ENCODE measurements around the gene DTNA.

Gene DTNA

DNA sequence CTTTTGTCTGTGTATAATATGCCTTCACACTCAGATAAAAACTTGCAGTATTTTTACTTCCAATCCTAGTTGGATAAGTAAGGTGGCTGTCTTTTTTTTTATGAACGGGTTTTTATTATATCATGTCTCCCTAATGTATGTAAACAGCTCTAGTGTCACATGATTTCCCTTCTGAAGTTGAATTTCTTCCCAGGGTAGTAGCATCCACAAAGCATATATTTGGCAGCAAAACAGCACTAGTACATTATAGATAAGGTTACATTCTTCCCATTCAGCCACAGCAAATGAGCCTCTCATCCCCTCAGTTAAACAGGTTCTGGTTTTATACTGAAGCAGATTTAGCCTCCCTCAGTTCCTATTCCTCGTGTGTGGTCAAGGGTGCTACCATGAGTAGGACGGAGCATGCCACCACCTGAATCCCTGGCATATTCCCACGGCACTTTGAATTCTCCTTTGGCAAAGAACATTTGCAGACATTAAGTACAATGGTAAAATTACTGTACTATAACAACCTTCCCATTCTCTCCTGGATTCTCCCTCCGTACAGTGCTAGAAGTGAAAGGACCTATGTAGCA, 15.4 kb upstream of the DTNA start:
- H3K4me3 ChIP-seq (ENCODE audit: control insufficient read depth, low read depth, low read length) = no peak overlapping the region
- TF ChIP-seq, protein P1, sequence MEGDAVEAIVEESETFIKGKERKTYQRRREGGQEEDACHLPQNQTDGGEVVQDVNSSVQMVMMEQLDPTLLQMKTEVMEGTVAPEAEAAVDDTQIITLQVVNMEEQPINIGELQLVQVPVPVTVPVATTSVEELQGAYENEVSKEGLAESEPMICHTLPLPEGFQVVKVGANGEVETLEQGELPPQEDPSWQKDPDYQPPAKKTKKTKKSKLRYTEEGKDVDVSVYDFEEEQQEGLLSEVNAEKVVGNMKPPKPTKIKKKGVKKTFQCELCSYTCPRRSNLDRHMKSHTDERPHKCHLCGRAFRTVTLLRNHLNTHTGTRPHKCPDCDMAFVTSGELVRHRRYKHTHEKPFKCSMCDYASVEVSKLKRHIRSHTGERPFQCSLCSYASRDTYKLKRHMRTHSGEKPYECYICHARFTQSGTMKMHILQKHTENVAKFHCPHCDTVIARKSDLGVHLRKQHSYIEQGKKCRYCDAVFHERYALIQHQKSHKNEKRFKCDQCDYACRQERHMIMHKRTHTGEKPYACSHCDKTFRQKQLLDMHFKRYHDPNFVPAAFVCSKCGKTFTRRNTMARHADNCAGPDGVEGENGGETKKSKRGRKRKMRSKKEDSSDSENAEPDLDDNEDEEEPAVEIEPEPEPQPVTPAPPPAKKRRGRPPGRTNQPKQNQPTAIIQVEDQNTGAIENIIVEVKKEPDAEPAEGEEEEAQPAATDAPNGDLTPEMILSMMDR (IDR thresholded peaks at IDR 0.05; ENCODE audit: control insufficient read depth, insufficient read depth, low read depth, low read length, missing control alignments) = no peak
- no peak for DNase-seq (ENCODE audit: low read depth)

DNA sequence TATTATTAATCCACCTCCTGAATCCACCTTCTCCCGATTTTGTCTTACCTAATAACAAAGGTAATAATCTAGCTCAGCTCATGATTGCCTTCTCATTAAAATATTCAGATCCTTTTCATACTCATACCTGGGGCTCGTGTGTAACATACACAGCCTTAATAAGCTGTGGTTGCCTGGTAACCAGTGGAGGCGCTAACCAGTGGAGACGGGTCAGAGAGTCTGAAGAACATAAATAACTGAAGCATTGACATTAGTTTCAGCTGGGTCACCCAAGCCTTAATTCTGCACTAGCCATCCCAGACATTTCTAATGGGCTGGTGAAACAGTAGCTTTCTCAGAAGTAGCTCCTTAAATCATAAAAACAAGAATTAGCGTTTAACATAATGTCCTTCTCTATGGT, 14.8 kb upstream of the DTNA start:
- no peak overlapping the region for H3K4me3 ChIP-seq (ENCODE audit: control insufficient read depth, low read depth, low read length)
- TF ChIP-seq, protein P1 (IDR thresholded peaks at IDR 0.05; ENCODE audit: control insufficient read depth, insufficient read depth, low read depth, low read length, missing control alignments) = no peak
- no peak for DNase-seq (ENCODE audit: low read depth)

DNA sequence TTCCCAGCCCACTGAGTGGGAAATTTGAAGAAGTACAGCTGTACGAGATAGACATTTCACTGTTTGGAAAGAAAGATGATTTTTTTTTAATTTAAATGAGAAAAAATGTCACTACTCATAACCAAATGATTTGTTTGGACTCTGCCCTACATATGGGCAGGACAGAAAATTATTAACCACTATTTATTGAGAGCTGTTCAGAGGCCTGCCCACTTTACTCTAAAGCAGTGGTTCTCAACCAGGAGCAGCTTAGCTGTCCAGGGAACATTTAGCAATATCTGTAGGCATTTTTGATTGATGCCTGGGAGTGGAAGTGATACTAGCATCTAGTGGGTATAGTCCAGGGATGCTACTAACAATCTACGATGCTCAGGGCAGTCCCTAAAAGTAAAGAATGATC, 13.4 kb upstream of the DTNA start:
- no peak overlapping the region for H3K4me3 ChIP-seq (ENCODE audit: control insufficient read depth, low read depth, low read length)
- TF ChIP-seq, protein P1 (IDR thresholded peaks at IDR 0.05; ENCODE audit: control insufficient read depth, insufficient read depth, low read depth, low read length, missing control alignments) = no peak
- DNase-seq (ENCODE audit: low read depth) = no peak

DNA sequence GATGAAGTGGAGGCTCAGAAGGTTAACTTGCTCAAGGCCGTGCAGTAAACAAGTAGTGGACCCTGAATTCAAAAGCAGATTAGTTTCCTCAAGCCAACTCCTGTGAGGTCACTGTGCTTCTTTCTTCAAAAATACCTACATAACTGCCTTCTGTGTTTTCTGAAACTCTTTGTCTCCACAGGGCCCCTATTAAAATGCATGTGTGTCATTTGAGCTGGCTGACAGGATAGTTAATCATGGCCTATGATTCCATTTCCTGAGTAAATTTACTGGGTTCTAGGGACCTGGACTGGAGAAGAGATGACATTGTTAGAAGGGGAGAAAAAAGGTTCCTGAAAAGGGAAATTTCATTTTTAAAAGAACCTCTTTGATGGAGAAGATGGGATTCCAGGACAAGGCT, 12.9 kb upstream of the DTNA start:
- no peak for DNase-seq (ENCODE audit: low read depth)
- no peak overlapping the region for H3K4me3 ChIP-seq (ENCODE audit: control insufficient read depth, low read depth, low read length)
- TF ChIP-seq, protein P1 (IDR thresholded peaks at IDR 0.05; ENCODE audit: control insufficient read depth, insufficient read depth, low read depth, low read length, missing control alignments) = no peak

DNA sequence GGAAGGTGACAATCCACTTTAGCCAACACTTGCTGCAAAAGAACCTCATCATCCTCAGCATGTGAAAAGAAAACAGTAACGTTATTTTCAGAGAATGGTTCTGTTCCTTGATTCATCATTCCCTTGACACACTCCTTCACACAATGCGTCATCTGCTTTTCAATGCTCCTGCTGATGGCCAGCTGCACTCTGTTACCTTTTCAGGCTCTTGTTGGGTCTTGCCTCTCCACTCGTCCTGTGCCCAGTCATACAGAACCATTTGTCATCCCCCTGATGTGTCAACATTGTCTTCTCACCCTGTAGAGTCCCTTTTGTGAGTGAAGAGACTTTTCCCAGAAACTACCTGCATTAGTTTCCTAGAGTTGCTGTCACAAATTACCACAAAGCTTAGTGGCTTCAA, 12.2 kb upstream of the DTNA start:
- TF ChIP-seq, protein P1 (IDR thresholded peaks at IDR 0.05; ENCODE audit: control insufficient read depth, insufficient read depth, low read depth, low read length, missing control alignments) = no peak
- no peak overlapping the region for H3K4me3 ChIP-seq (ENCODE audit: control insufficient read depth, low read depth, low read length)
- no peak for DNase-seq (ENCODE audit: low read depth)

DNA sequence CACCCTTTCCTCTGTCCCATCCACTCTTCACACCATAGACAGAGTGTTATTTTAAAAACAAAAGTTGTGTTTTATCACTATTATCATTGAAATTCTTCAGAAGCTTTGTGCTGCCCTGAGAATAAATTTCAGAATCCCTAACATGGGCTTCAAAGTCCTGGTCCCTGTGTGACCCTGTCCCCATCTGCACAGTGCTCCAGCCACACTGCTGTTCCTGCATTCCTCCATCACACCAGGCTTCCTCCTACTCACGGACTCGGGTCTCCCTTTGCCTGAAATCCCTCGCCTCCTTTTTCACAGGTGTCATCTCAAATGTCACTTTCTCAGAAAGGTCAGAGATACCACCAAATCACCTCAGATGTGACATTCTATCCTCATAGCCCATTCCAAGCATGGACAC, 8.2 kb upstream of the DTNA start:
- DNase-seq (ENCODE audit: low read depth) = no peak
- no peak overlapping the region for H3K4me3 ChIP-seq (ENCODE audit: control insufficient read depth, low read depth, low read length)
- TF ChIP-seq, protein P1 (IDR thresholded peaks at IDR 0.05; ENCODE audit: control insufficient read depth, insufficient read depth, low read depth, low read length, missing control alignments) = no peak

DNA sequence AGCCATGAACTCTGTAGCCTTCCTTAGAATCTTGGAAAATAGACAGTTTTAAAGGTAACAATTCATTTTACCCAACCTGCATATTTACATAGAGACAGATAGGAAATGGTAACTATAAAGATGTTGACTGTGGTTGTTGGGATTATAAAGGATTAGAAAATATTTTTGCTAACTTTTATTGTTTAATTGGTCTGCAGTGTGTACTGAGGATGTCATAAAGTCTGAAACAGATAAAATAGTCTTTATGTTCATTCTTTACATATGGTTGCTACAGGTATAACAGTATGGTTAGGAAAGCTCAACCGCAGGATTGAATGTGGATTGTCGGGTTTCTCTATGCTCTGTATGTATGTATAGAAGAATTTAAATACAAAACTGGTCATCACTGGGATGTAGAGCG, 7.3 kb upstream of the DTNA start:
- H3K4me3 ChIP-seq (ENCODE audit: control insufficient read depth, low read depth, low read length) = no peak overlapping the region
- DNase-seq (ENCODE audit: low read depth) = no peak
- TF ChIP-seq, protein P1 (IDR thresholded peaks at IDR 0.05; ENCODE audit: control insufficient read depth, insufficient read depth, low read depth, low read length, missing control alignments) = no peak
